ENCODE measurements around the gene CYP2W1.

Gene CYP2W1

GRCh38 chr7:986766-987751, 4.1 kb downstream of the CYP2W1 start:
- DNase-seq (ENCODE audit: low read depth) = no peak
- H3K4me3 ChIP-seq (replicated peaks; ENCODE audit: low read depth, low read length) = no peak overlapping the region

GRCh38 chr7:987909-988308, 4.9 kb downstream of the CYP2W1 start:
- no peak overlapping the region for H3K4me3 ChIP-seq (replicated peaks; ENCODE audit: low read depth, low read length)
- no peak for TF ChIP-seq CTCF (IDR thresholded peaks at IDR 0.05; ENCODE audit: low read length, missing control alignments)
- no peak for DNase-seq (ENCODE audit: low read depth)

More at GRCh38 chr7:986766-987751, 4.1 kb downstream of the CYP2W1 start:
- TF ChIP-seq CTCF (IDR thresholded peaks at IDR 0.05; ENCODE audit: low read length, missing control alignments) = no peak

- DNase-seq (ENCODE audit: low read depth) = peak; percentile 31
These were observed 5.5 kb downstream of the CYP2W1 start for GRCh38 chr7:988426-988911.

GRCh38 chr7:988963-989529, 6.1 kb downstream of the CYP2W1 start:
- no peak overlapping the region for H3K4me3 ChIP-seq (replicated peaks; ENCODE audit: low read depth, low read length)
- no peak for TF ChIP-seq CTCF (IDR thresholded peaks at IDR 0.05; ENCODE audit: low read length, missing control alignments)
- DNase-seq (ENCODE audit: low read depth) = no peak

More at GRCh38 chr7:988426-988911, 5.5 kb downstream of the CYP2W1 start:
- H3K4me3 ChIP-seq (replicated peaks; ENCODE audit: low read depth, low read length) = no peak overlapping the region
- TF ChIP-seq CTCF (IDR thresholded peaks at IDR 0.05; ENCODE audit: low read length, missing control alignments) = no peak

GRCh38 chr7:990352-990932, 7.5 kb downstream of the CYP2W1 start:
- no peak for DNase-seq (ENCODE audit: low read depth)
- no peak for TF ChIP-seq CTCF (IDR thresholded peaks at IDR 0.05; ENCODE audit: low read length, missing control alignments)
- no peak overlapping the region for H3K4me3 ChIP-seq (replicated peaks; ENCODE audit: low read depth, low read length)

GRCh38 chr7:990933-991728, 8.2 kb downstream of the CYP2W1 start:
- no peak overlapping the region for H3K4me3 ChIP-seq (replicated peaks; ENCODE audit: low read depth, low read length)
- no peak for DNase-seq (ENCODE audit: low read depth)
- TF ChIP-seq CTCF (IDR thresholded peaks at IDR 0.05; ENCODE audit: low read length, missing control alignments) = no peak

All from fibroblast of pulmonary artery (primary cell).